Measurements from ENCODE around the gene CLDN25.
"Not testable (repeated sequence)": the region's sequence is repeated elsewhere in the genome, so short reads cannot be mapped to it uniquely, and the experiment has no call there.

Gene CLDN25

GRCh38 chr11:113779496-113779895 lies at the start of gene CLDN25:
Gene CLDN25, plus strand, starts transcription at chr11:113779796. Its CDS starts 0 bp downstream, at chr11:113779796.
- no peak for DNase-seq

DNA sequence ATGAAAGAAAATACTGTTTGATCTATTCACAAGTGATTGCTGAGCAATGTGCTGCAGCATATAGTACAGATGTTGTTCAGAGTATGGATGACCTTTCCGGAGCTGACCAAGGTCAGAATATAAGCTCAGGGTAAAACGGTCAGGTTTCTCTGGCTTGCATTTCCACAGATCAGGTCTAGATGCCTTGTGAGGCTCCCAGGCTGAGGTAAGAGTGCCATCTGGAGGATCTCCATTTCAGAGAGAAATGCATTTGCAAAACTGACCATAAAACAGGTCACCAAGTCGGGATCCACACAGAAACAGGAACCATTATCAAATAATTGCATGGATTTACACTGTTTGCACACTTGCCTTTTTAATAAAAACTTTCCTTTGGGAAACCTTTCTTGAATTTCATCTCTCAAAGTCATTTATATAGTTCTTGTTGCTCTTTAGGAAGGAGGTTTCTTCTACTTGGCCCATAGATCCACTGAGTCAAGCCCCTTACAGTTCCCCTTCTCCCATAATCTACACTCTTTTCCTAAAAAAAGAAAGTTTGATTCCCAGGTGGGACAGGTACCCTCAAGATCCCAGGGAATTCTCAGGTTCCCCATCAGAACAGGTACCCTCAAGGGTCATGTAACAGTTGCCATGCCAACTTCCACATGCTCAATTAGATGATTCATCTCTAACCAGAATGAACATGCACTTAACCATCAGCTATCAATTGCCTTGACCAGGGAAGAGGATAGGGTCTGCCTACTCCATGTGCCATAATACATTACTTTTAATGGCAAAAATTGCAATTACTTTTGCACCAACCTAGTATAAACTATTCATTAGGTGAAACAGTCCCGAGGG lies 48.5 kb upstream of the CLDN25 start:
- DNase-seq = no peak

GRCh38 chr11:113732092-113732491 lies 47.5 kb upstream of the CLDN25 start:
- DNase-seq = no peak

DNA sequence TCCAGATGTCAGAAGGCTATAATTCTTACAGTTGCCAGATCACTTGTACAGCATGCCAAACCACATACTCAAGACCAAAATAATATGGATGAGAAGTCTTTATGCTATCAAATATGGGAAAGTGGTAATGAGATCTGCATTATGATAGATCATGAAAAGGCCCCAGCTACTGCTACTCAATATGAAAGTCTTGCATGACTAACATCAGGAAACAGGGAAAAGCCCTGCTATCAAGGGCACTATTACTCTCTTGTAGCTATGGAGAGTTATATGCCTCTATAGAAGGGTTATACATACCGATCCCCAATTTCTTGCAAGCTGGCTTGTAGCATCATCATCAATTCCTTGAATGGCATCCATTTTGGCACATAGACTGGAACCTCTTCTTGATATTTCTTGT lies 43.3 kb upstream of the CLDN25 start:
- DNase-seq = no peak

DNA sequence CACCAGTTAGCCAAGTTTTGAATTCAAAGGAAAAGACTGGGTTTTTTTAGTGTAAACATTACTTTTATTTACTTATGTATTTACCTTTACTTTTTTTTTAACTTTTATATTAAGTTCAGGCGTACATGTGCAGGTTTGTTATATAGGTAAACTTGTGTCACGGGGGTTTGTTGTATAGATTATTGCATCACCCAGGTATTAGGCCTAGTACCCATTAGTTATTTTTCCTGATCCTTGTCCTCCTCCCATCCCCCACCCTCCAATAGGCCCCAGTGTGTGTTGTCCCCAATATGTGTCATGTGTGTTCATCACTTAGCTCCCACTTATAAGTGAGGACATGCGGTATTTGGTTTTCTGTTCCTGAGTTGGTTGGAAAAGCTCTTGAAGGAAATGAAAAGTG lies 26.7 kb upstream of the CLDN25 start:
- DNase-seq = no peak

DNA sequence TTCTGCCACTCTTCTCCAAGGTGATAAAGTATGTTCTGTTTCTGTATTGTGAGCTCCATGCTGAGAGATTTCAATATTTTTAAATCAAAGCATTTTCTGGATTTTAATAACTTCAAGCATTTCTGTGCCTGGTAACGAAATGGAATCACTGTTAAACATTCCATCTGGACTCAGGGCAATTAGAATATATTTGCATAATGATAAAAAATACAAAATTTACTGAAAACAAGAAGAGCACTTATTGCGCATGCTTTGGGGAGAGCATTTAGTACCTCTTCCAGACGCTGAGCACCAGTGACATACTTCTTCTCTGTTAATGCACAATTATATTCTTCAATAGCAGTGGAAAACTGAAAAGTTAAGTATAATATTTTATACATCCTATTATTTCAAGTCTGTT lies 19.4 kb upstream of the CLDN25 start:
- DNase-seq = no peak

DNA sequence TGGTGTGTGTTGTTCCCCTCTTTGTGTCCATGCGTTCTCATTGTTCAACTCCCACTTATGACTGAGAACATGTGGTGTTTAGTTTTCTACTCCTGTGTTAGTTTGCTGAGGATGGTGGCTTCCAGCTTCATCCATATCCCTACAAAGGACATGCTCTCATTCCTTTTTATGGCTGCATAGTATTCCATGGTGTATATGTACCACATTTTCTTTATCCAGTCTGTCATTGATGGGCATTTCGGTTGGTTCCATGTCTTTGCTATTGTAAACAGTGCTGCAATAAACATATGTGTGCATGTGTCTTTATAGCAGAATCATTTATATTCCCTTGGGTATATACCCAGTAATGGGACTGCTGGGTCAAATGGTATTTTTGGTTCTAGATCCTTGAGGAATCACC lies 16.6 kb upstream of the CLDN25 start:
- DNase-seq = not testable (repeated sequence)

GRCh38 chr11:113764527-113765219 lies 14.9 kb upstream of the CLDN25 start:
- no peak for DNase-seq

- no peak for DNase-seq
Measured at GRCh38 chr11:113771964-113772363, 7.6 kb upstream of the CLDN25 start.

- no peak for DNase-seq
Measured at GRCh38 chr11:113773092-113773415, 6.5 kb upstream of the CLDN25 start.

DNA sequence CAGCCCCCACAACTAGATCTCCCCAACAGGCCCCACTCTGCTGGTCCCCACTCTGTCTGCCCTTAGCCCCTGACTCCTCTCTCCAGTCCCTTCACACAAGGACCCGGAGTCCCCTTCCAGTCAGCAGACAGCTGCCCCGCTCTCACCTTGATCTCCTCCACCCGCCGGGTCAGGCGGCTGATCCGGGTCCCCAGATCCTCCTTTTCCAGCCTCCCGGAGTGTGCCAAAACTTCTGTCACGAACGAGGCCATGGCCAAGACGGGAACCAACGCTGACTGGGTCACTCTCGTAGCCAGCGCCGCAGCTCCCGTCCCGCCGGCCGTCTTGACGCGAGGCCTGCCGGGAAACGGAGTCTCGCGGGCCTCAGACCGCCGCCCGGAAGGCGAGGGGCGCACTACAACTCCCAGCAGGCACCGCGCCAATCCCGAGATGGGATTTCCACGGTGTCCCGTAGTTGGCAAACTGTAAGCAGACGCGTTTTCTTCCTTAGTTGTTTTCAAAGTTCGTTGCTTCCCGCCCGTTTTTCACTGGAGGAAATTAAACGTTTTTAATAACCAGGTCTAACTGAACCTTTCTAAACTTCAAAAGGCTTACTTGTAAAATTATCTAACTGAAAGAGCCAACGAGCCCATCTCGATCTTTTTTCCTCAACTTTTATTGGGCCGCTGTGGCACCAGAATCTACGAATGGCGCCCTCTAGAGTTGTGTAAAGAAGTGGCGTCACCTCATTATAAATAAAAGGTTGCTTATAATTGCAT lies 6.0 kb upstream of the CLDN25 start, which contains the start of gene ZW10:
ZW10 (minus strand) TSS at position 277 of the 758 bp plus-strand sequence; CDS start at position 251, 26 bp downstream.
- peak; percentile 93 for DNase-seq

- no peak for DNase-seq
Measured at GRCh38 chr11:113774174-113774503, 5.5 kb upstream of the CLDN25 start.

DNA sequence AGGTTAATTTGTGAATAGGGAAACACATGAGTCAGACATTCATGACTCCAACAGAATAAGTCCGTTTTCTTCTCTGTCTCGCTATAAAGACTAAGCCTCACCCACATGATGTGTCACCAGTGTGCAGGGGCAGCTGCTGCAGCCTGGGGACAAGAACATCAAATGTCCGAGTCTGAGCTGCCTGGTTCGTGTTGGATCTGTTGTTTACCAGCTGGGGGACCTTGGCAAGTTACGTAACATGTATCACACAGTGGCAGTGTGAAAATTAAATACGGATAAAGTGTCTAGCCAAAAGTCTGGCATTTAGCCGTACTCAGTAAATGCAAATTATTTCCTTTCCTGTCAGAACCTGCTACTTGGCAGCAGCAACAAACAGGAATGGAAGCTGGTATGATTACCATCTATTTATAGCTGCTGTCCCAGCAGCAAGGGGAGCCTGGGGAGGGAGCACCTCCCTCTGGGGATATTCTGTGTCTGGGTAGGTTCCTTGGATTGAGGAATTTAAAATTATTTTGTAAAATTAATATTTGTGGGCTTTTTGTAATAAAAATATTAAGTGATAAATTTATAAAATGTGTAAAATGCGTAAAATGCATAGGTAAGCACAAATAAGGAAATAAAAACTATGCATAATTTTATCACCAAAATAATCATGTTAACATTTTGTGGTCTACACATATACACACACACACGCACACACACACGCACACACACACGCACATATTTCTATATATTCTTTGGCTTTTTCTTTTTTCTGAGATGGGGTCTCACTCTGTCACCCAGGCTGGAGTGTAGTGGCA lies 1.3 kb upstream of the CLDN25 start:
- no peak for DNase-seq

- DNase-seq = no peak
Measured at GRCh38 chr11:113781682-113782081, 2.1 kb downstream of the CLDN25 start.

DNA sequence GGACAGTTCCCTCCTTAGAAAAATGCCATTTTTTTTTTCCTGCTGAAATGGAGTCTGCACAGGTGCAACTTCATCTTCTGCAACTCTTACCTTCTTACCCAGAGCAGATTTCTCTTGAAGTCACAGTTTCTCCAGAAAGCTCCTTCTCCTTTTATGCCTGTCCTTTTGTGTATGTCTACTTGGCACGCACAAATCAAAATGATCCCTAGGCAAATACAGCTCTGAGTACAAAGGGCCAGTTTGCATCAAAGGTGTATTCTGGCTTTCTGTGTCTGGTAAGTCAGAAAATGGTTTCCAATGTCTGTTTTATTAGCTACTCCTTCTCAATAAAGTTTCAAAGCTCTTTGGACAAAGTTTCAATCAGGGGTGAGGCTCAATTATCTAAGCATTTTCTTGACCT lies 2.5 kb downstream of the CLDN25 start:
- DNase-seq = no peak

DNA sequence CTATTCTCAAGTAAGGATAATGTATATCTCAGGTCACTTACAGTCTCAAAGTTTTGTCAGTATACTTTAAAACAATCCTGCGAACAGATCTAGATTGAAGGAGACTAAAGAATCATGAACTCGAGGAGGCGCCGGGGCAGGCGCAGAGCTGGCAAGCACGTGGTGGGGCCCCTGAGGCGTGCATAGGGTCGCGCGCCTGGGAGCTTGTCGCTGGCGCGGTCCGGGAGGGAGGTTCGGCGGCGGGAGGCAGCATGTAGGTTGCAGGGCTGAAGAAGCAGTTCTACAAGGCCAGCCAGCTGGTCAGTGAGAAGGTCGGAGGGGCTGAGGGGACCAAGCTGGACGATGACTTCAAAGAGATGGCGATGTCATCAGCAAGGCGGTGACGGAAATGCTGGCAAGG lies 9.4 kb downstream of the CLDN25 start:
- DNase-seq = not testable (repeated sequence)

GRCh38 chr11:113789675-113790320 lies 10.2 kb downstream of the CLDN25 start:
- DNase-seq = no peak

- no peak for DNase-seq
Measured at GRCh38 chr11:113796663-113797259, 17.2 kb downstream of the CLDN25 start.

DNA sequence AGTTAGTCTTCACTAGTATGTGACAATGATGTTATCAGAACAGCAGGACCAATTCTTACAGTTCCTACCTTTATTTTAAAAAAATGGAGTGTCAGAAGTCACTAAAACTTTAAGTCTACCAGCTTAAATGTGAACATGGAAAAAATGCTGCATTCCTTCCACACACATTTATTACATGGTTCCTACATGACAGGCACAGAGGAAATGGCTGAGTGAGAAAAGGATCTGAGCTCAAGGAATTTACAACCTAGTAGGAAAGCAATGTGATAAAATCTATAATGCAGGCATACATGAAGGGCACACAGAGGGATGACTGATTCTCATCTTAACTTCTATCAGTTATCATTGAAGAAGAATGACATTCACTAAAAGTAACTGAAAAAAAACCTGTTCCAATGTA lies 23.0 kb downstream of the CLDN25 start:
- DNase-seq = no peak

DNA sequence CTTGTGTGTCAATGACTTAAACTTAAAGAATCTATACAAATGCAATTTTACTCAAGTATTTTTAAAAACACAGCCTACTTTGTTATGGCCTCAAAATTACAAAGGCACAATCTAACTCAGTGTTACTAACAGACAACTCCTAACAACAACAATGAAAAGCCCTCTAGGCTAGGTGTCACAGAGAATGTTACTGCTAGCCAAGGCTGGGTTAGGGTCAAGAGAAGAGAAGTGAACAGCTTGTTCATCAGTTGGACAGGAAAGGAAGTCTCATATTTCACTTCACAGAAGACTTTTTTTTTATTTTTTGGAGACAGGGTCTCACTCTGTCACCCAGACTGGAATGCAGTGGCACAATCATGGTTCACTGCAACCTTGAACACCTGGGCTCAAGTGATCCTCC lies 26.0 kb downstream of the CLDN25 start:
- no peak for DNase-seq

DNA sequence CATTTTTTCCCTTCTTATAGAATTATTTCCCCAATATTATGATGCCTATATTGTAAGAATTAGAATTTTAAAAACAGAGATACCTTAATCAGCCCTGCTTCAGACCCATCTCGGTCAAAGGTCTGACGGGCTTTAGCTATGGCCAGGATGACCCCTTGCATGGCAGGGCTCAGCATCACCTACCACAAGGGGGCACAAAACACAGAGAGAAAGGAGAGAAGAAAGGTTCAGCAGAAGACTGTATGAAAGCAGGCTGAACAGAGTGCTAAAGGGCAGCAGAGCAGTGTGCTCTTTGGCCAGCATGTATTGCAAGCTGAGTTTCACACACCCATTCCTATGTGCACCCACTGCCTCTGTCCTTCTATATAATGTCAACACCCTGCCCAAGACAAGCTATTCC lies 26.8 kb downstream of the CLDN25 start:
- DNase-seq = no peak

DNA sequence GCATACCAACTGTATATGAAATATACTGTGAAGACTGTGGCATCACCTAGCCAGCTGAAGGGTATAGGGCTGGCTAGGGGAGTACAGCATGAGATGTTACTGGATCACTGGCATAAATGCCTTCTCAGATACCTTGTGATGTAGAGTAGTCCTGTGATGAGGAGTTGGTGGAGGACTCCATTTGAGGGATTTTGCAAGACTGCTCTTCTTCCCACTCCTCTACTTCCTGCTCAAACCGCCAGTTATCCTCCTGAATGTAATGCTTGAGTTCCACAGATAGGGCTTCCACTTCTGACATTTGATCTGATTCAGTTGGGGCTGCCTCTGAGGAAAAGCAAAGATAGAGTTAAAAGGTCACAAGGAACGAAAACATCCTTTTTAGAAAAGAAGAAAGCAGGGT lies 29.3 kb downstream of the CLDN25 start:
- DNase-seq = no peak
